Astrocyte of the spinal cord (primary cell): ENCODE results near the gene ANKRD33.

Experiments
- DNase-seq: peaks from one replicate; pipeline ENCODE4 v3.0.0; 2011; ENCODE audit warnings: low read depth, low spot score
- H3K4me3 ChIP-seq: 2 replicates; pipeline ENCODE4 v1.5.1; 2011; ENCODE audit warnings: low read depth, mild to moderate bottlenecking, low read length, moderate library complexity
- CTCF ChIP-seq: IDR thresholded peaks from 2 replicates; pipeline ENCODE4 v1.5.1; 2012; ENCODE audit warnings: low read depth, mild to moderate bottlenecking, low read length, inconsistent platforms
- in situ Hi-C: cut with HindIII; loops from 2 replicates; pipeline ENCODE4 v1.10.0; 2017; ENCODE audit warnings: low sequenced_read_pairs

Gene ANKRD33

GRCh38 chr12:51923506-51924365 is 35.8 kb downstream of the ANKRD33 start:
- H3K4me3 ChIP-seq: no peak overlapping the region
- DNase-seq: no peak
- in situ Hi-C loops: no loop called here
- TF ChIP-seq CTCF: peak; percentile 90

DNA sequence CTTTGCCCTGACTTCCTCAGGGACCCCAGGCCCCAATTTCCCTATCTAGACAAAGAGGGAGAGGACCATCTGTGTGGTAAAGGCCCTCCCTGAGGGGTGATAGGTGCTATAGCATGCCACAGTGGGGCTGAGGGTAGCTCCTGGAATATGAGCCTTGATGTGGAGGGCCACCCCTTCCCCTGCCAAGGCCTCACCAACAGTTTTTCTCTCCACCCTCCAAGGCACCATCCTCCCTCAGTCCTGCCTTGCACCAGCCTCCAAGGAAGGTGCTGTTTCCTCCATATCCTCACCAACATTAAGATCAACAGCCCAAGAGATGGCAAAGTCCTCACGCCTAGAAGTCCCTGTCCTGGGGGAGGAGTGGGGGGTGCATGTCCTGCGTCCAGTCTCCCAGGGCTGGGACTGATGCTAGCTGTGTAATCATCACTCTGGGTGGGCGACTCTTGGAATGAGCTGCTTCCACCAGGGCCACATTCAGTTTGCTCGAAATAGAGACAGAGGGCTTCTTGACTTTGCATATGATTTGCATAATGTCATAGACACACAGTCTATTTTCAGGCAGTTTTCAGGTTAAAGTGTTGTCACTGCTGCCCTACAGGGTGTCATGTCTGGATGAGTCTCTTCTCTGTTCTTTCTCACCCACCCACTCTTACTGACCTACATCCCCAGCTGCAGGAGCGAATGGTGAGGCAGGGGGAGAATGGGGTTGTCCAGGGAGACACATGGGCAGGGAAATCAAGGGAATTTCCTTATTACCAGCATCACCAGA is 36.8 kb downstream of the ANKRD33 start:
- DNase-seq: no peak
- in situ Hi-C loops: no loop called here
- TF ChIP-seq CTCF: no peak
- no peak overlapping the region for H3K4me3 ChIP-seq

DNA sequence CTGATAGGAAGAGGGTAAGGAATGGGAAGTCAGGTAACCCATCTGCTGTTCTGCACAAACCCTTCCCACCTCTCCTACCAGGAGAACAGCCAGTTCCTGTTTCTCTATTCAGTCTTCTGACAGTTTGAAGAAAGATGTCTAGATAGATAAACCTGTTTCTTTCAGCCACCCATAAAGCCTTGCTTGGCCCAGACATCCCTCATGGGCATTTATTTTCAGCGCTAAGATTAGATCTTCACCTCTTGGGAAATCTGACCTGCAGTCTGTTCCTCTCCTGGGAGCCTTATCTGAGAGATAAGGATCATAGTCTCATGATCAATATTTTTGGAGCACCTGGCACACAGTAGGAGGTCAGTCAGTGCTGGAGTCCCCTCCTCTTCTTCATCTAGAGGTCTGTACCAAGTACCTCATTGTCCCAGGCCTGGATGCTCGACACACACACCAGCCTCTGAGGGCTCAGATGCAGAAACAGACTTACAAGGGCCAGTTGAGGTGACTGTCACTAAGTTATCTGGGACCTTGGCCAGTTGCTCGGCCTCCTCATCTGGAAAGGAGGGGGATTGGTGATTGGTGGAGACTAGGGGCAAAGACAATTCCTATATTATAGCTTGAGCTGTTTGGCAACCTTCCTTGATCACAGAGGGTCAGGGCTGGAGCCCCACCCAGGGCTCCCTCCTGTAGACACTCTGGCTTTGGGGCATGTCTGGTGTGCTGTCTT is 37.6 kb downstream of the ANKRD33 start:
- no peak for DNase-seq
- TF ChIP-seq CTCF: no peak
- in situ Hi-C loops: no loop called here
- H3K4me3 ChIP-seq: no peak overlapping the region

GRCh38 chr12:51926064-51926632 is 38.2 kb downstream of the ANKRD33 start:
- in situ Hi-C loops: no loop called here
- no peak for TF ChIP-seq CTCF
- H3K4me3 ChIP-seq: no peak overlapping the region
- no peak for DNase-seq

DNA sequence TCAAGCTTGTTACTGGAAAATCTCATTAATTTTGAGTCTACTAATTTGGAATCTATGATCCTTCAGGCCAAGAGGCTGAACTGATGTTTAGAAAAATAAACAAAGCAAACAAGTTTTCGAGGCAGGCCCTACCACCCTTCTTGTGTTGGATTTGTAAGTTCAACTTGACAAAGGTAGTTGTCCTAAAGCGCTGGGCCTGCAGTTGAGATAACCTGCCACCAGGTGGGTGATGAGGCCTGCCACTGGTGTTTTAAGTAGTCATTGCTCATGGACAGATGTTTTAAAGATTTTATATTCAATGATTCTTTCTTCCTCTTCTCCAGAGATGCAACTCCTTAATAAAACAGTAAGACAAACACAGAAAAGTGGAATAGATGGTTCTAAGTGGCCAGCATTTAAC is 38.8 kb downstream of the ANKRD33 start:
- DNase-seq: no peak

More for the DNA sequence above, 38.8 kb downstream of the ANKRD33 start:
- H3K4me3 ChIP-seq: no peak overlapping the region
- in situ Hi-C loops: no loop called here
- TF ChIP-seq CTCF: peak; percentile 52
